ENCODE measurements around the gene EBLN1. TPM values are rescaled to one million over a fixed set of nuclear protein-coding genes. Genes with fewer than 3 reads are reported as not detected.

Gene EBLN1
- total and polyA plus RNA-seq, 2 of the 13 experiments (the other 11 are each of a cell fraction or from before 2014, with no cell fraction given) = not detected

GRCh38 chr10:22170582-22170981 lies 47.2 kb downstream of the EBLN1 start:
- no peaks in the 10 kb centered on the region for H3K4me1 ChIP-seq (ENCODE audit: insufficient read depth, low read length)
- no peak overlapping the region for H3K4me3 ChIP-seq (replicated peaks in 1 of 3; ENCODE audit: insufficient read depth in 1 of 3, low read depth in 2 of 3, low read length in 3 of 3)
- no peak for FAIRE-seq
- TF ChIP-seq ZFP1 (CRISPR knock-in tag; IDR thresholded peaks at IDR 0.05) = no peak
- no peak for TF ChIP-seq THAP8 (CRISPR knock-in tag; IDR thresholded peaks at IDR 0.05; ENCODE audit: borderline replicate concordance)
- TF ChIP-seq FOXC1 (CRISPR knock-in tag; IDR thresholded peaks at IDR 0.05; ENCODE audit: borderline replicate concordance) = no peak
- TF ChIP-seq MAF1 (CRISPR knock-in tag; IDR thresholded peaks at IDR 0.05; ENCODE audit: borderline replicate concordance) = no peak
- no peak for TF ChIP-seq ZNF142 (CRISPR knock-in tag; IDR thresholded peaks at IDR 0.05)
- TF ChIP-seq ZNF569 (CRISPR knock-in tag; IDR thresholded peaks at IDR 0.05; ENCODE audit: borderline replicate concordance) = no peak
- TF ChIP-seq ZBTB21 (CRISPR knock-in tag; IDR thresholded peaks at IDR 0.05) = no peak
- TF ChIP-seq ELF3 (CRISPR knock-in tag; IDR thresholded peaks at IDR 0.05) = no peak
- no peak for TF ChIP-seq FOSL1 (CRISPR knock-in tag; IDR thresholded peaks at IDR 0.05; ENCODE audit: borderline replicate concordance)
- no peak for TF ChIP-seq KDM6A (CRISPR knock-in tag; IDR thresholded peaks at IDR 0.05; ENCODE audit: low read depth)
- TF ChIP-seq ZNF780A (CRISPR knock-in tag; IDR thresholded peaks at IDR 0.05) = no peak
- no peak for TF ChIP-seq BRD4 (CRISPR knock-in tag; IDR thresholded peaks at IDR 0.05)
- no peak for TF ChIP-seq ETS1 (CRISPR knock-in tag; IDR thresholded peaks at IDR 0.05)
- TF ChIP-seq TRIM24 (CRISPR knock-in tag; IDR thresholded peaks at IDR 0.05) = no peak
- no peak for TF ChIP-seq HMGXB4 (CRISPR knock-in tag; IDR thresholded peaks at IDR 0.05; ENCODE audit: borderline replicate concordance in 1 of 2, low read depth in 1 of 2)
- TF ChIP-seq ZNF816 (CRISPR knock-in tag; IDR thresholded peaks at IDR 0.05; ENCODE audit: borderline replicate concordance) = no peak
- no peaks in the 10 kb centered on the region for H3K27me3 ChIP-seq (ENCODE audit: control insufficient read depth in 1 of 2, insufficient read depth in 2 of 2, low read length in 2 of 2)
- ATAC-seq = no peak
- H4K20me1 ChIP-seq (ENCODE audit: insufficient read depth, low read length) = no peaks in the 10 kb centered on the region
- no peak overlapping the region for H2AFZ ChIP-seq (ENCODE audit: low read length)
- no peak overlapping the region for H3K9ac ChIP-seq (ENCODE audit: insufficient read depth, low read depth, low read length)
- intact Hi-C loops (cut with micrococcal nuclease; ENCODE audit: unreplicated experiment) = no loop called here
- BruUV-seq (replicated peaks) = no TSS peak
- H3K36me3 ChIP-seq (replicated peaks in 1 of 2; ENCODE audit: control insufficient read depth in 1 of 2, insufficient read depth in 2 of 2, low read length in 2 of 2) = no peaks in the 10 kb centered on the region
- CTCF ChIA-PET (ENCODE audit: low intra/inter-chr PET ratio, low total read pairs) = no interaction called here
- peaks cover 6% of the 10 kb centered on the region; the same call in 1 of the 2 replicates for H3K9me3 ChIP-seq (ENCODE audit: low read length)
- in situ Hi-C loops (cut with HindIII; ENCODE audit: extremely low pct_ligation_motif_present, low pct_unique_long_range_greater_than_20kb) = no loop called here
- H3K4me2 ChIP-seq (ENCODE audit: low read depth, low read length) = no peak overlapping the region
- no peak overlapping the region for H3K27ac ChIP-seq (ENCODE audit: extremely low read length, insufficient read depth, low read length)
- no peak for DNase-seq (ENCODE audit: low spot score)
- no peaks in the 10 kb centered on the region for H3K79me2 ChIP-seq (ENCODE audit: insufficient read depth, low read length)
- POLR2A ChIA-PET = no interaction called here
